ENCODE data around the gene FGF8. TPM values are rescaled to one million over a fixed set of nuclear protein-coding genes. Genes with fewer than 3 reads are reported as not detected.

Gene FGF8
- total and polyA plus RNA-seq, 4 donors = 0.42 TPM; not detected in 3

GRCh38 chr10:101726115-101726387, 49.9 kb downstream of the FGF8 start:
- WGBS = 67% methylated on average over 2 of the region's 2 CpGs
- no peaks in the 10 kb centered on the region for H3K27me3 ChIP-seq (ENCODE audit: control insufficient read depth in 4 of 4, insufficient read depth in 4 of 4, low read length in 3 of 4)
- no peak overlapping the region for H3K27ac ChIP-seq (ENCODE audit: low read depth in 1 of 2, low read length in 2 of 2)
- no peak overlapping the region for H3K9ac ChIP-seq (ENCODE audit: low read depth in 1 of 2, low read length in 2 of 2)
- H3K36me3 ChIP-seq (ENCODE audit: control insufficient read depth in 4 of 4, insufficient read depth in 3 of 4, low read depth in 1 of 4, low read length in 3 of 4) = no peaks in the 10 kb centered on the region
- TF ChIP-seq RXRA (IDR thresholded peaks at IDR 0.05) = no peak
- TF ChIP-seq NR2F2 (IDR thresholded peaks at IDR 0.05) = no peak
- no peak for TF ChIP-seq REST (IDR thresholded peaks at IDR 0.05)
- TF ChIP-seq ATF3 (IDR thresholded peaks at IDR 0.05) = no peak
- TF ChIP-seq HNF4A (conservative IDR thresholded peaks at IDR 0.05) = no peak
- no peak for TF ChIP-seq EGR1 (IDR thresholded peaks at IDR 0.05; ENCODE audit: low read depth in 2 of 2)
- no peaks in the 10 kb centered on the region for H3K9me3 ChIP-seq (ENCODE audit: control insufficient read depth in 4 of 4, low read length in 3 of 4)
- no peak overlapping the region for H3K4me3 ChIP-seq (ENCODE audit: low read depth in 1 of 3, low read length in 3 of 3)
- H3K4me1 ChIP-seq (ENCODE audit: control insufficient read depth in 4 of 4, insufficient read depth in 4 of 4, low read length in 3 of 4) = no peaks in the 10 kb centered on the region
- no peak for DNase-seq (ENCODE audit: low spot score)

- no peak overlapping the region for H3K27ac ChIP-seq (ENCODE audit: low read depth in 1 of 2, low read length in 2 of 2)
- no peak overlapping the region for H3K4me3 ChIP-seq (ENCODE audit: low read depth in 1 of 3, low read length in 3 of 3)
- no peaks in the 10 kb centered on the region for H3K4me1 ChIP-seq (ENCODE audit: control insufficient read depth in 4 of 4, insufficient read depth in 4 of 4, low read length in 3 of 4)
- H3K27me3 ChIP-seq (ENCODE audit: control insufficient read depth in 4 of 4, insufficient read depth in 4 of 4, low read length in 3 of 4) = no peaks in the 10 kb centered on the region
- H3K36me3 ChIP-seq (ENCODE audit: control insufficient read depth in 4 of 4, insufficient read depth in 3 of 4, low read depth in 1 of 4, low read length in 3 of 4) = no peaks in the 10 kb centered on the region
- WGBS = 65% methylated on average over 8 of the region's 8 CpGs
- no peaks in the 10 kb centered on the region for H3K9me3 ChIP-seq (ENCODE audit: control insufficient read depth in 4 of 4, low read length in 3 of 4)
- DNase-seq (ENCODE audit: low spot score) = no peak
- H3K9ac ChIP-seq (ENCODE audit: low read depth in 1 of 2, low read length in 2 of 2) = no peak overlapping the region
- TF ChIP-seq FOXA2 (IDR thresholded peaks at IDR 0.05) (no peak), NR2F2 (IDR thresholded peaks at IDR 0.05) (no peak), MAX (IDR thresholded peaks at IDR 0.05) (no peak), FOXA1 (IDR thresholded peaks at IDR 0.05) (no peak)
Measured at GRCh38 chr10:101725296-101726114, 50.4 kb downstream of the FGF8 start.

- Histone ChIP-seq H3K27me3 (ENCODE audit: control insufficient read depth in 4 of 4, insufficient read depth in 4 of 4, low read length in 3 of 4) (no peaks in the 10 kb centered on the region), H3K9me3 (ENCODE audit: control insufficient read depth in 4 of 4, low read length in 3 of 4) (no peaks in the 10 kb centered on the region), H3K9ac (ENCODE audit: low read depth in 1 of 2, low read length in 2 of 2) (no peak overlapping the region), H3K4me3 (ENCODE audit: low read depth in 1 of 3, low read length in 3 of 3) (no peak overlapping the region), H3K4me1 (ENCODE audit: control insufficient read depth in 4 of 4, insufficient read depth in 4 of 4, low read length in 3 of 4) (no peaks in the 10 kb centered on the region), H3K36me3 (ENCODE audit: control insufficient read depth in 4 of 4, insufficient read depth in 3 of 4, low read depth in 1 of 4, low read length in 3 of 4) (no peaks in the 10 kb centered on the region), H3K27ac (ENCODE audit: low read depth in 1 of 2, low read length in 2 of 2) (no peak overlapping the region)
- no peak for TF ChIP-seq HNF4G (IDR thresholded peaks at IDR 0.05)
- no peak for TF ChIP-seq CTCF (IDR thresholded peaks at IDR 0.05; ENCODE audit: low read depth, low read length, missing input control)
- TF ChIP-seq RAD21 (IDR thresholded peaks at IDR 0.05) = no peak
- no peak for TF ChIP-seq EGR1 (IDR thresholded peaks at IDR 0.05; ENCODE audit: low read depth in 2 of 2)
- TF ChIP-seq ZBTB33 (IDR thresholded peaks at IDR 0.05) = no peak
- no peak for TF ChIP-seq ATF3 (IDR thresholded peaks at IDR 0.05)
- no peak for TF ChIP-seq NR2F2 (IDR thresholded peaks at IDR 0.05)
- TF ChIP-seq FOXA2 (IDR thresholded peaks at IDR 0.05) = no peak
- TF ChIP-seq HNF4A (conservative IDR thresholded peaks at IDR 0.05) = no peak
- TF ChIP-seq TAF1 (conservative IDR thresholded peaks at IDR 0.05) = no peak
- TF ChIP-seq MAX (IDR thresholded peaks at IDR 0.05) = no peak
- no peak for TF ChIP-seq FOXA1 (IDR thresholded peaks at IDR 0.05)
- 97% methylated on average over 2 of the region's 2 CpGs for WGBS
- DNase-seq (ENCODE audit: low spot score) = no peak
Measured at GRCh38 chr10:101724446-101724845, 51.5 kb downstream of the FGF8 start.

Measured in liver (tissue), 9 donors.